Measurements from ENCODE around the gene LAIR1.

DNA sequence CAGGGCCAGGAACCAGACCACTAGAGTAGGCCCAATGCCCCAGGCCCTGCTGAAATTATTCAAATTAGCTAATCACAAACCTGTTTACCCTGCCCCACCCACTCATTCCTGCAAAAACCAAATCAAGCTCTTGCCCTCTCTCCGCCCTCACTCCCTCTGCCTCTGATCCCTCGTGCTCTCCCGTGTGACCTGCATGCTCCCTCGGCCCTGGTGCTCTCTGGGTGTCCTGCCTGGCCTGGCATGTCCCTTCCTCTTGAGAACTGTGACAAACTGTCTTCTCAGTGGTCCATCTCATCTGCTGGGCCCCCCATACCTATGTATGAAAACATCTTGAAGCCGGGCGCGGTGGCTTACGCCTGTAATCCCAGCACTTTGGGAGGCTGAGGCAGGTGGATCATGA is 38.3 kb upstream of the LAIR1 start:
- TF ChIP-seq CTCF (IDR thresholded peaks at IDR 0.05) (no peak), CREM (CRISPR knock-in tag; IDR thresholded peaks at IDR 0.05) (no peak), MYBL2 (CRISPR knock-in tag; IDR thresholded peaks at IDR 0.05) (no peak), ATF3 (CRISPR knock-in tag; conservative IDR thresholded peaks at IDR 0.05) (no peak), ZNF423 (CRISPR knock-in tag; IDR thresholded peaks at IDR 0.05) (no peak), HMGXB4 (CRISPR knock-in tag; IDR thresholded peaks at IDR 0.05) (no peak), USF1 (CRISPR knock-in tag; IDR thresholded peaks at IDR 0.05) (no peak), MAX (CRISPR knock-in tag; IDR thresholded peaks at IDR 0.05) (no peak)
